NT2/D1 (cell line): ENCODE data around the gene MICAL2.

ENCODE experiments used
- DNase-seq: peaks from one replicate; pipeline ENCODE4 v3.0.0-alpha.2; 2011; ENCODE audit warnings: low read depth, low spot score
- H3K27me3 ChIP-seq: 2 replicates; pipeline ENCODE4 v1.6.0; 2011; ENCODE audit warnings: mild to moderate bottlenecking; ENCODE audit not compliant: insufficient read length, insufficient read depth
- H3K36me3 ChIP-seq: 2 replicates; pipeline ENCODE4 v1.6.1; 2011; ENCODE audit warnings: mild to moderate bottlenecking, low read length, mixed read lengths; ENCODE audit not compliant: insufficient read depth, insufficient read length
- H3K4me1 ChIP-seq: 2 replicates; pipeline ENCODE4 v1.5.1; 2011; ENCODE audit not compliant: insufficient read depth, insufficient read length
- H3K4me3 ChIP-seq: 2 replicates; pipeline ENCODE4 v1.5.1; 2011; ENCODE audit warnings: low read depth; ENCODE audit not compliant: insufficient read length
- H3K9ac ChIP-seq: 2 replicates; pipeline ENCODE4 v1.6.0; 2011; ENCODE audit warnings: low read depth; ENCODE audit not compliant: insufficient read length
- H3K9me3 ChIP-seq: 2 replicates; pipeline ENCODE4 v1.5.1; 2011; ENCODE audit warnings: mild to moderate bottlenecking, low read length; ENCODE audit not compliant: insufficient read depth
- SUZ12 ChIP-seq: IDR thresholded peaks from 2 replicates; pipeline ENCODE4 v1.6.1; 2011; ENCODE audit not compliant: insufficient read length, insufficient read depth; ENCODE audit errors: extremely low read depth
- YY1 ChIP-seq: IDR thresholded peaks from 2 replicates; pipeline ENCODE4 v1.6.1; 2011; ENCODE audit not compliant: insufficient read length, insufficient read depth
- ZNF274 ChIP-seq: IDR thresholded peaks from 2 replicates; pipeline ENCODE4 v1.6.1; 2011; ENCODE audit warnings: mild to moderate bottlenecking, low read depth, low read length

Gene MICAL2

DNA sequence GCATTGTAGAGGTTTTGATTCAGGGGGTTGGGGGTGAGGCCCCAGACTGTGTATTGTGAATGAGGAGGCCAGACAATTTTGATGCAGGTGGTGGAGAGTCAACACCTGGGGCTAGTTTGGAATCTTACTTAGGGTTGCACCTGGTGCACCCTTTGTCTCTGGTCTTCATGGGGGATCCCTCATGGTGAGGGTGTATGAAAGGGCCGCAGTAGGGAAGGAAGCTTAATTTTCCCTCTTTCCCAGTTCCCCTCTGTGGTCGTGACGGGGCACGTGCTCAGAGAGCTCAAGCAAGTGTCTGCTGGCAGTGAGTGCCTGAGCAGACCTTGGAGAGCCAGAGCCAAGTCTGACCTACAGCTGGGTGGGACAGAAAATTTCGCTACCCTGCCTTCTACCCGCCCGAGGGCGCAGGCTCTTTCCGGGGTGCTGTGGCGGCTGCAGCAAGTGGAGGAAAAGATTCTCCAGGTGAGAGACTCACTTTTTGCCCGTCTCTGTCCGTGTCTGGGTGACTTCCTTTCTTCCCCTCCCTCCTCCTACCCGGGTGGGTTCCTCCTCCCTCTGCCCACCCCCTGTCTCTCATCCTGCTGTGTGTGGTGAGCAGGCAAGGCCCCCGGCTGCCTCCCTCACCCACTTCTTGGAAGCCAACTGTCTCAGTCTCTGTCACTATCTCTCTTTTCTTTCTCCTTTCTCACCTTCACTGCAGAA lies 131.7 kb downstream of the MICAL2 start:
- Histone ChIP-seq H3K27me3 (no peaks in the 10 kb centered on the region), H3K4me3 (no peak overlapping the region), H3K36me3 (peaks cover 19% of the 10 kb centered on the region), H3K9me3 (no peaks in the 10 kb centered on the region), H3K9ac (no peak overlapping the region), H3K4me1 (peaks cover 3% of the 10 kb centered on the region)
- DNase-seq, result no peak
- TF ChIP-seq YY1, result no peak
- no peak for TF ChIP-seq SUZ12
- TF ChIP-seq ZNF274, result no peak

DNA sequence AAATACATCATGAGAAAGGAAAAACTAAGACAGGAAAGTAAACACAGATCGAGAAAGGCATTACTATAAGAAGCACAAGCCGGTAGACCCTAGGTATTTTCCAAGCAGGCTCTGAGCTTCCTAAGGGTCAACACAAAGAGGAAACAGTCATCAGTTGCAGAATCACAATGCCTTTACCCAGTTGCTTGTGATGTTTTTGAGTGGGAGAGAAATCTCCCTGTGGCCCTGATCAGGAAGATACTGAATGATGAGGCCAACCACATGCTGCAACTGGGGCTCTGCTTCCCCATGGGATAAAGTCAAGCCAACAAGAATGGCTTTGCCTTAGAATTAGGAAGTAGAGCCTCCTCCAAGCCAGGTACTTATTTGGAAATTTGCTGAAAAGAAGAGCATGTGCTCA lies 132.6 kb downstream of the MICAL2 start:
- Histone ChIP-seq H3K4me3 (no peak overlapping the region), H3K9me3 (no peaks in the 10 kb centered on the region), H3K4me1 (peaks cover 3% of the 10 kb centered on the region), H3K27me3 (no peaks in the 10 kb centered on the region), H3K9ac (no peak overlapping the region), H3K36me3 (peaks cover 19% of the 10 kb centered on the region)
- no peak for TF ChIP-seq ZNF274
- TF ChIP-seq SUZ12, result no peak
- TF ChIP-seq YY1, result no peak
- DNase-seq, result no peak

DNA sequence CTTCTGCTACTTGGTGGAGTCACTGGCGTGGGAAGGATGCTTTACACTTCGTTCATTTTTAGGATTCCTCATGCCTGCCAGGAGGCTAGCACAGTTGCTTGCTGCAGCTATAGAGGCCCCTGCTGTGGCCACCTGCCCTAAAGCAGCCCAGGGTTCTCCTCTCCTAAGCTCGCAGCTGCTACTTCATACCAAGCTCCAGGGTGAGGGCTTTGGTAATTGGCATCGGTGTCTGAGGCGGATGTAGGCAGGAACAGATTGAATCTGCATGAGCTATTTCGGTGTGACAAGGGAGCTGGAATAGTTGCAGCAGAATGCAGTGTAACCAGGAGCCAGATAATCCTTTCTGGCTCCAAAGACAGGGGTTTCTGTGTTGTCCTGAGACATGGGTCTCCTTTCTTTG lies 133.1 kb downstream of the MICAL2 start:
- Histone ChIP-seq H3K36me3 (peaks cover 19% of the 10 kb centered on the region), H3K27me3 (no peaks in the 10 kb centered on the region), H3K9ac (no peak overlapping the region), H3K4me3 (no peak overlapping the region), H3K9me3 (no peaks in the 10 kb centered on the region), H3K4me1 (peaks cover 3% of the 10 kb centered on the region)
- TF ChIP-seq ZNF274, result no peak
- no peak for TF ChIP-seq YY1
- no peak for TF ChIP-seq SUZ12
- no peak for DNase-seq

DNA sequence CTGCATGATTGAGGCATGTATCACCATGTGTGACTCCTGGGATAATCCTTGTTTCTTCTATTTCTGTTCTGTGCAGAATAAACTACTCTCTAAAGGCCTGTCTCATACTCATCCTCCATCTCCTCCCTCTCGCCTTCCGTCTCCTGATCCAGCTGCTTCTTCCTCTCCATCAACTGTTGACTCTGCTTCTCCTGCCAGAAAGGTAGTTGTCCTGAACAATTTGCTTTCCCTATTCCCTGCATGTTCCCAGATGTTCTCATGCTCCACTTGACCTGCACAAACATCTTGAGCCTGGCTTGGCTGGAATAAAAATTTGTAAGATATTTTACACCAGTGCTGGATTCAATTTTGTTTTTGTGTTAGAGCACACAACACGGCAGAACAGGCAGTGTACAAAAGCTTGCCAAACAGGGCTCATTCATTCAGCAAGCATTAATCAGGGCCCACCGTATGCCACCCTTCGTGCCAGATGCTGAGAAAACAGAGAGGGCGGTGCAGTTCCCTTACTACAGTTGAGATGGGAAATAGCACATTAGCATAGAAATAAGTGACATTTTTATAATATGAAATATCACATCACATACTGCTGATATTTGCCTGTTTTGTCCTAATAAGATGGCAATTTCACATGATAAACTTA lies 133.6 kb downstream of the MICAL2 start:
- TF ChIP-seq YY1, result no peak
- no peak for TF ChIP-seq SUZ12
- TF ChIP-seq ZNF274, result no peak
- Histone ChIP-seq H3K27me3 (no peaks in the 10 kb centered on the region), H3K36me3 (peaks cover 18% of the 10 kb centered on the region), H3K4me3 (no peak overlapping the region), H3K9me3 (no peaks in the 10 kb centered on the region), H3K9ac (no peak overlapping the region), H3K4me1 (peaks cover 7% of the 10 kb centered on the region)
- DNase-seq, result no peak

DNA sequence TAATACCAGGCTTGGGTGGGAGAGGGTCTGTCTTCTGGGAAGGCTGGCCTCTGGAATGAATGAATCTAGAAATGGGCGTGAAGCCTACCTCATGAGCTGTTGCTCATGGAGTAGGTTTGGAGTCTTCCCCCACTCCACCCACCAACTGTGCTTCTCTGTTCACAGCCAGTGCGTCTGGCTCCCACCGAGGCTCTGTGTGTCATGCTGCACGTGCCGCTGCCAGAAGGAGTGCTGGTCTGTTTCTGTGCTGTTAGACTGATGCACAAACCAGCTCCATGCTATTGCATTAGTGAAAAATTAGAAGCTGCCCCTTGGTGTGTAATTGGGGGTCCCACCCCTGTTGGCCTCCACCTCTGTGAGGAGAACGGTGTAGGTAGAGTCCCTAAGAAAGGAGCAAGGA lies 134.7 kb downstream of the MICAL2 start:
- Histone ChIP-seq H3K27me3 (no peaks in the 10 kb centered on the region), H3K4me3 (no peak overlapping the region), H3K9ac (no peak overlapping the region), H3K36me3 (peaks cover 12% of the 10 kb centered on the region), H3K9me3 (no peaks in the 10 kb centered on the region), H3K4me1 (peaks cover 12% of the 10 kb centered on the region)
- no peak for DNase-seq
- TF ChIP-seq ZNF274, result no peak

DNA sequence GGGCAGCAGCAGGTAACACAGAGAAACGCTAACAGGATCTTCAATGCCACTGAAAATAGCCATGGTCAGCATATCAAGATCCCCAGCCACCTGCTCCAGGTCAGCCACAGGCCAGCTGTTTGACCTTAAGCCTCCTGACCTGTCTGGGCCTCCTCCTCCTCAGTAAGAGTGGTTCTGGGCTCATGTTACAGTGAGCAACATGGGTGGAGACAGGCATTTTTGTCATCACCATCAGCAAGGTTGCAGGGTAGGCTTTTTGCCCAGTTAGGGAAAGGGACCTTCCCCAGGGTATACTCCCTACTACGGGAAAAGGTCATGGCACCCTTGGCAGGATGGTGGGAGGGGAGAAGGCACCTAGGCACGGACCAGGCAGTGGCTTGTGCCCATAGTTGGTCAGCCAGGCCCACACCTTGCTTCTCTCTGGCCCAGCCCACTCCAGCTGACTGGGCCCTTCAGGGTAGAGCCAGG lies 135.2 kb downstream of the MICAL2 start:
- Histone ChIP-seq H3K4me1 (peaks cover 12% of the 10 kb centered on the region), H3K9ac (no peak overlapping the region), H3K9me3 (no peaks in the 10 kb centered on the region), H3K27me3 (no peaks in the 10 kb centered on the region), H3K36me3 (peaks cover 9% of the 10 kb centered on the region), H3K4me3 (no peak overlapping the region)
- no peak for DNase-seq
- TF ChIP-seq SUZ12 (no peak), ZNF274 (no peak), YY1 (no peak)

- peaks cover 12% of the 10 kb centered on the region for H3K4me1 ChIP-seq
These were observed 135.8 kb downstream of the MICAL2 start for GRCh38 chr11:12246147-12246546.

More at GRCh38 chr11:12246147-12246546, 135.8 kb downstream of the MICAL2 start:
- H3K27me3 ChIP-seq, result no peaks in the 10 kb centered on the region
- no peak overlapping the region for H3K4me3 ChIP-seq
- DNase-seq, result no peak
- H3K36me3 ChIP-seq, result peaks cover 9% of the 10 kb centered on the region
- H3K9me3 ChIP-seq, result no peaks in the 10 kb centered on the region
- no peak for TF ChIP-seq ZNF274
- no peak overlapping the region for H3K9ac ChIP-seq
